Astrocyte of the spinal cord (primary cell): ENCODE results near the gene KIF26B.

Experiments
- DNase-seq: peaks from one replicate; pipeline ENCODE4 v3.0.0; 2011; ENCODE audit warnings: low read depth, low spot score
- H3K4me3 ChIP-seq: 2 replicates; pipeline ENCODE4 v1.5.1; 2011; ENCODE audit warnings: low read depth, mild to moderate bottlenecking, low read length, moderate library complexity
- in situ Hi-C: cut with HindIII; loops from 2 replicates; pipeline ENCODE4 v1.10.0; 2017; ENCODE audit warnings: low sequenced_read_pairs
- TF ChIP-seq, protein P1 (sequence below): IDR thresholded peaks from 2 replicates; pipeline ENCODE4 v1.5.1; 2012; ENCODE audit warnings: low read depth, mild to moderate bottlenecking, low read length, inconsistent platforms

Gene KIF26B

GRCh38 chr1:245585252-245585959 is 430.6 kb downstream of the KIF26B start:
- TF ChIP-seq, protein P1, sequence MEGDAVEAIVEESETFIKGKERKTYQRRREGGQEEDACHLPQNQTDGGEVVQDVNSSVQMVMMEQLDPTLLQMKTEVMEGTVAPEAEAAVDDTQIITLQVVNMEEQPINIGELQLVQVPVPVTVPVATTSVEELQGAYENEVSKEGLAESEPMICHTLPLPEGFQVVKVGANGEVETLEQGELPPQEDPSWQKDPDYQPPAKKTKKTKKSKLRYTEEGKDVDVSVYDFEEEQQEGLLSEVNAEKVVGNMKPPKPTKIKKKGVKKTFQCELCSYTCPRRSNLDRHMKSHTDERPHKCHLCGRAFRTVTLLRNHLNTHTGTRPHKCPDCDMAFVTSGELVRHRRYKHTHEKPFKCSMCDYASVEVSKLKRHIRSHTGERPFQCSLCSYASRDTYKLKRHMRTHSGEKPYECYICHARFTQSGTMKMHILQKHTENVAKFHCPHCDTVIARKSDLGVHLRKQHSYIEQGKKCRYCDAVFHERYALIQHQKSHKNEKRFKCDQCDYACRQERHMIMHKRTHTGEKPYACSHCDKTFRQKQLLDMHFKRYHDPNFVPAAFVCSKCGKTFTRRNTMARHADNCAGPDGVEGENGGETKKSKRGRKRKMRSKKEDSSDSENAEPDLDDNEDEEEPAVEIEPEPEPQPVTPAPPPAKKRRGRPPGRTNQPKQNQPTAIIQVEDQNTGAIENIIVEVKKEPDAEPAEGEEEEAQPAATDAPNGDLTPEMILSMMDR = no peak
- H3K4me3 ChIP-seq = no peak overlapping the region
- peak; percentile 87 for DNase-seq
- in situ Hi-C loops = no loop called here

DNA sequence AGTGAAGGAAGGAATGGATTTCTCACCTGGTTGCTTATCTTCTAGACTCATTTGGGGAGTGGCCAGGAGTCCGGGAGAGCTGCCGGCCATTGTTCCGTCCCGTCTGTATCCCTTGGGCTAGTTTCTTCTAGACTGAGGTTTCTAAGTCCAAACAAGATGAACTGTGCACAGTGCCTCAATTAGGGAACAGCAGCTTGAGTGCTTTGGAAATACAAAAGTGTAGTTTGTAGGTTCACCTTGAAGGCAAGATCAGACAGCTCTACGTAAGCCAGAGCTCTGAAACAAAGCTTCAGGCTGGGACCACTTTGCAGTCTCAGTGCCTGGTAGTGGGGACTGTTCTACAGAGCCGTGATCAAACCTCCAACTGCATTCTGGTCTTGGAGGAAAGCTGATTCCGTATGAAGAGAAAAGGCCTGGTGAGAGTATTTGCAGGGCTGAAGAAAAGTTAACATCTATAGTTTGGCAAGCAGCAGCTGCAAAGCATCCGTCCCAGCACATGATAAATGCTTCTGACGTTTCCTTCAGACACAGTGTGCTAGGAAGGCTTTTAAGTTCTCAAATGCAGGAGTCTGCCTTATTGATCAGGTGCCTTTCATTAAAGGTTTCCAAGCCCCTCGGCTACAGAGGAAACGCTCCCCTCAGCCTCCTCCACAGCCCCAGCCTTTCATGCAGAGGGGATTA is 432.8 kb downstream of the KIF26B start:
- in situ Hi-C loops = no loop called here
- DNase-seq = no peak
- H3K4me3 ChIP-seq = no peak overlapping the region
- TF ChIP-seq, protein P1 = no peak

DNA sequence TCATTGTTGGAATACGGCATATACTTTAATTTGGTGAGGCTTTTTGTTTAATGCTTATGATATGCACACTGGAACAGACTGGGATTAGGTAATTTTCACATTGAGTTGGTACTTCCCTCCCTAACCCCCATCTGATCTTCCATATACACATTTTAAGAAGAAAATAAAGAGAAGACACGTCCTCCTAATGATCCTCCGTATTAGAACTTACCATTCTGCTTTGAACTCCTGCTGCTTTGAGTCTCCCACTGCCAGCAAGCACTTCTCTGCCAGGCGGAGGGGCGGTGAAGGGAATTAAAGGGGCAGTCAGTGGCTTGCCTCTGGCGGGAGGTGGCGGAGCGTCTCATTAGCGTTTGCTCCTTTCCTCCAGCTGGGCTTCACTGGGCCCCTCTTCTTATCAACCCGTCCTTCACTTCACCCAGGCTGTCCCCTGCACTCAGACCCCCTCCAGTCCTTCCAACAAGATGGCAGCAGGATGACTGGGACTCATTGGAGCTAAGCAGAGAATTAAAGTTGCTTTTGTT is 433.4 kb downstream of the KIF26B start:
- in situ Hi-C loops = no loop called here
- no peak overlapping the region for H3K4me3 ChIP-seq
- no peak for DNase-seq
- TF ChIP-seq, protein P1 = no peak

- TF ChIP-seq, protein P1 = no peak
- in situ Hi-C loops = no loop called here
Observed at GRCh38 chr1:245589316-245589715, 434.5 kb downstream of the KIF26B start.

DNA sequence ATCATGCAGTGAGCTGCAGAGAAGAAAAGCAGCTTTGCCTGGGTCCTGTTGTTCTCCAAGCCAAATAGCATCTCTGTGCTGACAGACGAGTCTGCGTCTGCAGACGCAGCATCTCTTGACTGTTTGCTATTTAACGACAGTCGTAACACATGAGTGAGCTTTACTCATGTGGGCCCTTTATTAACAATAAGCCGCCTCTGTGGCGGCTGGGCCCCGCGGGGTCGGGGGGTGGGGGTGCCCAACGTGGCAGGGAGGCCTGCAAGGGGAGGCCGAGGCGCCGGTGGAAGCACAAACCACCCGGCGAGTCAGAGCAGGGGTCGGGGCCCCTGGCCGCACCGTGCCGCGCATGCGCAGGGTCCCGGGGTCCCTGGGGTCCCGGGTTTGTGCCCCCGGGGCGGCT is 435.1 kb downstream of the KIF26B start:
- no peak for DNase-seq
- TF ChIP-seq, protein P1 = no peak
- in situ Hi-C loops = no loop called here
- no peak overlapping the region for H3K4me3 ChIP-seq

More at GRCh38 chr1:245589316-245589715, 434.5 kb downstream of the KIF26B start:
- H3K4me3 ChIP-seq = no peak overlapping the region
- DNase-seq = no peak

DNA sequence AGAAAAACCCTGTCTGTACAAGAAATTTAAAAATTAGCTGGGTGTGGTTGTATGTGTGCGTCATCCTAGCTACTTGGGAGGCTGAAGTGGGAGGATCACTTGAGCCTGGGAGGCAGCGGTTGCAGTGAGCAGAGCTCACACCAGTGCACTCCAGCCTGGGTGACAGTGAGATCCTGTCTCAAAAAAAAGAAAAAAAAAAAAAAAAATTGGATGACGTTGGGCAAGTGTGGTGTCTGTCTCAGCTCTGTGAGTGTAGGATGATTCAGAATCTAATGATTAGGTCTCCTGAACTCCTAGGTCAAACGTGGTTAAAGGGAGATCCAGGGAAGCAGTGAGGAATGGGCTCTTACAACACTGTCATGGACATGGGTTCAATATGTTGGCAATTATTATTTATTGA is 435.9 kb downstream of the KIF26B start:
- TF ChIP-seq, protein P1 = no peak
- in situ Hi-C loops = no loop called here
- no peak for DNase-seq
- no peak overlapping the region for H3K4me3 ChIP-seq
